ENCODE results near the gene NAALADL2. TPM values are rescaled to one million over a fixed set of nuclear protein-coding genes. Genes with fewer than 3 reads are reported as not detected.
"Not testable (repeated sequence)": the region's sequence is repeated elsewhere in the genome, so short reads cannot be mapped to it uniquely, and the experiment has no call there.

Gene NAALADL2
- total RNA-seq, 1 donor from 2014 or later = 59.2 TPM

GRCh38 chr3:175358935-175359334 is 499.8 kb downstream of the NAALADL2 start:
- no peak for DNase-seq (ENCODE audit: low spot score)

- DNase-seq (ENCODE audit: low spot score) = not testable (repeated sequence)
Measured at GRCh38 chr3:175370426-175370825, 511.3 kb downstream of the NAALADL2 start.

GRCh38 chr3:175371187-175371586 is 512.1 kb downstream of the NAALADL2 start:
- DNase-seq (ENCODE audit: low spot score) = not testable (repeated sequence)

- no peak for DNase-seq (ENCODE audit: low spot score)
Measured at GRCh38 chr3:175374705-175375104, 515.6 kb downstream of the NAALADL2 start.

GRCh38 chr3:175378348-175378747 is 519.2 kb downstream of the NAALADL2 start:
- DNase-seq (ENCODE audit: low spot score) = no peak

- DNase-seq (ENCODE audit: low spot score) = no peak
Measured at GRCh38 chr3:175381685-175382084, 522.6 kb downstream of the NAALADL2 start.

GRCh38 chr3:175383371-175383770 is 524.2 kb downstream of the NAALADL2 start:
- no peak for DNase-seq (ENCODE audit: low spot score)

GRCh38 chr3:175383813-175384212 is 524.7 kb downstream of the NAALADL2 start:
- DNase-seq (ENCODE audit: low spot score) = no peak

GRCh38 chr3:175384569-175384968 is 525.4 kb downstream of the NAALADL2 start:
- no peak for DNase-seq (ENCODE audit: low spot score)

- no peak for DNase-seq (ENCODE audit: low spot score)
Measured at GRCh38 chr3:175386630-175387029, 527.5 kb downstream of the NAALADL2 start.

GRCh38 chr3:175389560-175389959 is 530.4 kb downstream of the NAALADL2 start:
- no peak for DNase-seq (ENCODE audit: low spot score)

GRCh38 chr3:175391601-175392000 is 532.5 kb downstream of the NAALADL2 start:
- no peak for DNase-seq (ENCODE audit: low spot score)

GRCh38 chr3:175392653-175393052 is 533.5 kb downstream of the NAALADL2 start:
- no peak for DNase-seq (ENCODE audit: low spot score)

GRCh38 chr3:175397372-175397771 is 538.2 kb downstream of the NAALADL2 start:
- no peak for DNase-seq (ENCODE audit: low spot score)

GRCh38 chr3:175398676-175399075 is 539.5 kb downstream of the NAALADL2 start:
- DNase-seq (ENCODE audit: low spot score) = no peak

GRCh38 chr3:175399156-175399840 is 540.2 kb downstream of the NAALADL2 start:
- DNase-seq (ENCODE audit: low spot score) = no peak

GRCh38 chr3:175404027-175404426 is 544.9 kb downstream of the NAALADL2 start:
- no peak for DNase-seq (ENCODE audit: low spot score)

GRCh38 chr3:175404621-175405020 is 545.5 kb downstream of the NAALADL2 start:
- no peak for DNase-seq (ENCODE audit: low spot score)

- DNase-seq (ENCODE audit: low spot score) = no peak
Measured at GRCh38 chr3:175410251-175410650, 551.1 kb downstream of the NAALADL2 start.

- DNase-seq (ENCODE audit: low spot score) = no peak
Measured at GRCh38 chr3:175411405-175411804, 552.3 kb downstream of the NAALADL2 start.

- no peak for DNase-seq (ENCODE audit: low spot score)
Measured at GRCh38 chr3:175411946-175412345, 552.8 kb downstream of the NAALADL2 start.

- no peak for DNase-seq (ENCODE audit: low spot score)
Measured at GRCh38 chr3:175413926-175414325, 554.8 kb downstream of the NAALADL2 start.

- no peak for DNase-seq (ENCODE audit: low spot score)
Measured at GRCh38 chr3:175416600-175416999, 557.5 kb downstream of the NAALADL2 start.

GRCh38 chr3:175417426-175417825 is 558.3 kb downstream of the NAALADL2 start:
- no peak for DNase-seq (ENCODE audit: low spot score)
